GM19043 (cell line): ENCODE measurements around the gene GDPD3.
A peak's percentile ranks its signal among the peaks of the same experiment; 100 is the strongest.

Source experiments
- ATAC-seq: cut with Tn5 transposase; IDR thresholded peaks from one replicate; pipeline ENCODE4 v1.9.1; 2021; ENCODE audit warnings: low read depth; ENCODE audit not compliant: unreplicated experiment

Gene GDPD3

GRCh38 chr16:30096105-30096861, 17.1 kb downstream of the GDPD3 start, which contains the start of gene YPEL3:
YPEL3 (minus strand) TSS chr16:30096213; CDS start chr16:30095482, 731 bp downstream.
- no peak for ATAC-seq

- ATAC-seq: no peak
Observed at GRCh38 chr16:30095166-30096078, 17.9 kb downstream of the GDPD3 start.

- no peak for ATAC-seq
Observed at GRCh38 chr16:30094541-30095165, 18.7 kb downstream of the GDPD3 start.

- peak; percentile 36 for ATAC-seq
Observed at GRCh38 chr16:30092373-30093010, 20.8 kb downstream of the GDPD3 start.

GRCh38 chr16:30091474-30092372, 21.6 kb downstream of the GDPD3 start, which contains the start of gene TBX6:
TBX6 (minus strand) TSS chr16:30091924; CDS start chr16:30091193, 731 bp downstream.
- peak; percentile 65 for ATAC-seq

GRCh38 chr16:30090610-30091331, 22.6 kb downstream of the GDPD3 start:
- no peak for ATAC-seq

- ATAC-seq: no peak
Observed at GRCh38 chr16:30088832-30089624, 24.3 kb downstream of the GDPD3 start.

GRCh38 chr16:30088237-30088831, 25.0 kb downstream of the GDPD3 start:
- ATAC-seq: no peak

- no peak for ATAC-seq
Observed at GRCh38 chr16:30087181-30087898, 26.0 kb downstream of the GDPD3 start.

GRCh38 chr16:30086291-30087140, 26.8 kb downstream of the GDPD3 start:
- no peak for ATAC-seq

GRCh38 chr16:30085820-30086219, 27.5 kb downstream of the GDPD3 start:
- no peak for ATAC-seq

- ATAC-seq: no peak
Observed at GRCh38 chr16:30085247-30085646, 28.1 kb downstream of the GDPD3 start.

GRCh38 chr16:30084816-30085159, 28.5 kb downstream of the GDPD3 start:
- ATAC-seq: no peak

GRCh38 chr16:30084096-30084815, 29.1 kb downstream of the GDPD3 start:
- no peak for ATAC-seq

GRCh38 chr16:30083216-30084055, 29.9 kb downstream of the GDPD3 start:
- ATAC-seq: no peak
